HEK293 (cell line): Measurements from ENCODE around the gene SBF2.
A peak's percentile ranks its signal among the peaks of the same experiment; 100 is the strongest.
"Not testable (repeated sequence)": the region's sequence is repeated elsewhere in the genome, so short reads cannot be mapped to it uniquely, and the experiment has no call there.

Experiments used
- CTCF ChIA-PET: fragments of 350-600 bp; formaldehyde crosslinking; extraction: SDS; loops from one replicate; lab custom pipeline; 2021; ENCODE audit warnings: antibody characterized with exemption; lab: Yijun Ruan, JAX
- POLR2A ChIA-PET: fragments of 300-600 bp; formaldehyde crosslinking; extraction: SDS; loops from one replicate; lab custom pipeline; 2020; ENCODE audit warnings: antibody characterized with exemption, inconsistent platforms; lab: Yijun Ruan, JAX
- H3K27ac ChIP-seq: fragments of 200-500 bp; sonication (Bioruptor generic); 2 replicates; pipeline ENCODE4 v1.5.1; 2014; ENCODE audit warnings: low read depth, low read length, control low read depth, inconsistent platforms; ENCODE audit errors: extremely low read depth
- H3K36me3 ChIP-seq, 2 experiments: fragments of 200-500 bp in 1 of 2; sonication (Bioruptor generic) in 1 of 2; 1 replicate in 1 of 2; 2 replicates in 1 of 2; pipeline ENCODE4 v1.5.1; 2014 to 2017; ENCODE audit warnings: inconsistent platforms in 2 of 2, low read length in 2 of 2; ENCODE audit not compliant: control insufficient read depth in 2 of 2, insufficient read depth in 1 of 2
- H3K4me1 ChIP-seq: fragments of 200-500 bp; sonication (Bioruptor generic); 2 replicates; pipeline ENCODE4 v1.5.1; 2014; ENCODE audit warnings: mild to moderate bottlenecking, low read length, inconsistent platforms; ENCODE audit not compliant: control insufficient read depth, insufficient read depth
- H3K4me3 ChIP-seq: 2 replicates; pipeline ENCODE4 v1.5.1; 2011; ENCODE audit warnings: low read depth, mild to moderate bottlenecking, control low read depth, low read length, moderate library complexity
- H3K9me3 ChIP-seq: fragments of 200-500 bp; sonication (Bioruptor generic); 2 replicates; pipeline ENCODE4 v1.5.1; 2014; ENCODE audit warnings: low read depth, low read length, inconsistent platforms; ENCODE audit not compliant: control insufficient read depth, insufficient read depth
- GLIS2 ChIP-seq: fragments of 450-650 bp; formaldehyde crosslinking; IDR thresholded peaks from 2 replicates; pipeline ENCODE4 v1.5.1; 2016; ENCODE audit warnings: missing biosample characterization, missing genetic modification characterization
- OVOL3 ChIP-seq: fragments of 450-650 bp; formaldehyde crosslinking; IDR thresholded peaks from 2 replicates; pipeline ENCODE4 v1.5.1; 2016; ENCODE audit warnings: missing biosample characterization, missing genetic modification characterization
- PRDM2 ChIP-seq: fragments of 450-650 bp; formaldehyde crosslinking; IDR thresholded peaks from 2 replicates; pipeline ENCODE4 v1.5.1; 2016; ENCODE audit warnings: missing biosample characterization, missing genetic modification characterization, borderline replicate concordance
- SALL2 ChIP-seq: fragments of 450-650 bp; formaldehyde crosslinking; IDR thresholded peaks from 2 replicates; pipeline ENCODE4 v1.5.0; 2017; ENCODE audit warnings: missing biosample characterization, mild to moderate bottlenecking, missing genetic modification characterization, borderline replicate concordance
- ZBTB6 ChIP-seq: fragments of 450-650 bp; formaldehyde crosslinking; IDR thresholded peaks from 2 replicates; pipeline ENCODE4 v1.5.1; 2017; ENCODE audit warnings: missing biosample characterization, missing genetic modification characterization
- ZNF138 ChIP-seq: fragments of 450-650 bp; formaldehyde crosslinking; IDR thresholded peaks from 2 replicates; pipeline ENCODE4 v1.5.1; 2016; ENCODE audit warnings: missing biosample characterization, missing genetic modification characterization, borderline replicate concordance
- ZNF146 ChIP-seq: fragments of 450-650 bp; formaldehyde crosslinking; IDR thresholded peaks from 2 replicates; pipeline ENCODE4 v1.5.1; 2016; ENCODE audit warnings: missing biosample characterization, missing genetic modification characterization
- ZNF157 ChIP-seq: fragments of 450-650 bp; formaldehyde crosslinking; IDR thresholded peaks from 2 replicates; pipeline ENCODE4 v1.5.1; 2016; ENCODE audit warnings: missing biosample characterization, missing genetic modification characterization
- ZNF239 ChIP-seq: fragments of 450-650 bp; formaldehyde crosslinking; IDR thresholded peaks from 2 replicates; pipeline ENCODE4 v1.5.1; 2016; ENCODE audit warnings: missing biosample characterization, missing genetic modification characterization
- ZNF292 ChIP-seq: fragments of 450-650 bp; formaldehyde crosslinking; IDR thresholded peaks from 2 replicates; pipeline ENCODE4 v1.5.1; 2016; ENCODE audit warnings: low read depth, missing biosample characterization, missing genetic modification characterization, borderline replicate concordance
- ZNF362 ChIP-seq: fragments of 450-650 bp; formaldehyde crosslinking; IDR thresholded peaks from 2 replicates; pipeline ENCODE4 v1.5.1; 2016; ENCODE audit warnings: missing biosample characterization, missing genetic modification characterization
- ZNF366 ChIP-seq: fragments of 450-650 bp; formaldehyde crosslinking; conservative IDR thresholded peaks from 2 replicates; pipeline ENCODE4 v1.5.1; 2016; ENCODE audit warnings: missing biosample characterization, missing genetic modification characterization
- ZNF629 ChIP-seq: fragments of 450-650 bp; formaldehyde crosslinking; IDR thresholded peaks from 2 replicates; pipeline ENCODE4 v1.5.1; 2017; ENCODE audit warnings: missing biosample characterization, missing genetic modification characterization
- ZNF707 ChIP-seq: fragments of 450-650 bp; formaldehyde crosslinking; IDR thresholded peaks from 2 replicates; pipeline ENCODE4 v1.5.1; 2016; ENCODE audit warnings: missing biosample characterization, missing genetic modification characterization
- ZNF785 ChIP-seq: fragments of 450-650 bp; formaldehyde crosslinking; IDR thresholded peaks from 2 replicates; pipeline ENCODE4 v1.5.1; 2016; ENCODE audit warnings: missing biosample characterization, missing genetic modification characterization
- TF ChIP-seq, protein P1 (sequence below): fragments of 450-650 bp; formaldehyde crosslinking; IDR thresholded peaks from 2 replicates; pipeline ENCODE4 v1.5.1; 2016; ENCODE audit warnings: missing biosample characterization, missing genetic modification characterization
- TF ChIP-seq, protein P2 (sequence below): fragments of 450-650 bp; formaldehyde crosslinking; IDR thresholded peaks from 2 replicates; pipeline ENCODE4; 2016; ENCODE audit warnings: missing biosample characterization, missing genetic modification characterization

The SBF2 gene

GRCh38 chr11:10038521-10039302 lies 255.3 kb downstream of the SBF2 start:
- CTCF ChIA-PET: interaction anchor here (1.0 kb wide), 1 partner anchor 289 kb away, joined by 3 read pairs; no protein-coding TSS in a partner anchor
- Histone ChIP-seq H3K4me3 (no peak overlapping the region), H3K9me3 (no peaks in the 10 kb centered on the region), H3K4me1 (no peaks in the 10 kb centered on the region), H3K36me3 (no peaks in the 10 kb centered on the region), H3K27ac (no peak overlapping the region)
- POLR2A ChIA-PET: no interaction called here
- TF ChIP-seq, protein P1, sequence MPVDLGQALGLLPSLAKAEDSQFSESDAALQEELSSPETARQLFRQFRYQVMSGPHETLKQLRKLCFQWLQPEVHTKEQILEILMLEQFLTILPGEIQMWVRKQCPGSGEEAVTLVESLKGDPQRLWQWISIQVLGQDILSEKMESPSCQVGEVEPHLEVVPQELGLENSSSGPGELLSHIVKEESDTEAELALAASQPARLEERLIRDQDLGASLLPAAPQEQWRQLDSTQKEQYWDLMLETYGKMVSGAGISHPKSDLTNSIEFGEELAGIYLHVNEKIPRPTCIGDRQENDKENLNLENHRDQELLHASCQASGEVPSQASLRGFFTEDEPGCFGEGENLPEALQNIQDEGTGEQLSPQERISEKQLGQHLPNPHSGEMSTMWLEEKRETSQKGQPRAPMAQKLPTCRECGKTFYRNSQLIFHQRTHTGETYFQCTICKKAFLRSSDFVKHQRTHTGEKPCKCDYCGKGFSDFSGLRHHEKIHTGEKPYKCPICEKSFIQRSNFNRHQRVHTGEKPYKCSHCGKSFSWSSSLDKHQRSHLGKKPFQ (tag by site-specific recombination): no peak
- TF ChIP-seq ZNF239 (tag by site-specific recombination): no peak

DNA sequence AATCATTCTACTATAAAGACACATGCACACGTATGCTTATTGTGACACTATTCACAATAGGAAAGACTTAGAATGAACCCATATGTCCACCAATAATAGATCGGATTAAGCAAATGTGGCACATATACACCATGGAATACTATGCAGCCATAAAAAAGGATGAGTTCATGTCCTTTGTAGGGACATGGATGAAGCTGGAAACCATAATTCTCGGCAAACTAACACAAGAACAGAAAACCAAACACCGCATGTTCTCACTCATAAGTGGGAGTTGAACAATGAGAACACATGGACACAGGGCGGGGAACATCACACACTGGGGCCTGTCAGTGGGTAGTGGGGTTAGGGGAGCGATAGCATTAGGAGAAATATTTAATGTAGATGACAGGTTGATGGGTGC lies 258.1 kb downstream of the SBF2 start:
- TF ChIP-seq ZNF146 (tag by site-specific recombination): peak; percentile 65; the same call in 1 of the 2 replicates
- TF ChIP-seq, all 188 proteins: peak for 1; not testable (repeated sequence) for 187
- H3K9me3 ChIP-seq, H3K36me3 ChIP-seq, CTCF ChIA-PET, H3K4me3 ChIP-seq, H3K27ac ChIP-seq, POLR2A ChIA-PET, H3K4me1 ChIP-seq: not testable (repeated sequence)

DNA sequence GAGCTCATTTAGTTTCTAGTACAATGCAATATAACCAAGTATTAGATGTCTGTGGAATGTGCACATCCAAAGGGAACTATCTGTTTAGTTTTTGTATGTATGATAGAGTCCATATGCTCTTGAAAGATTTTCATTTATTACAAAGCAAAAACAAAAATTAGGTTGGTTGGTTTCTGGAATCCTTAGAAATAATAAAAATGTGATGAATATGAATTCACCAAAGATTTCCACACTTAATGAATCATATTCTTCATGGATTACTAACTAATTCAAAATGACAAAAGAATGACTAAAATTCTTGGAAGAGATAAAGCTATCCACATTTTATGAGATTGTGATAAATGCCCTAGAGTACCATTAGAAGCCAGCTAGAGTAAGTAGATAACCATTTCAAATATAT lies 261.1 kb downstream of the SBF2 start:
- H3K4me3 ChIP-seq: no peak overlapping the region
- ChIA-PET POLR2A (no interaction called here), CTCF (interaction anchor here (1.4 kb wide), 1 partner anchor 44 kb away, joined by 3 read pairs; no protein-coding TSS in a partner anchor)

More for the DNA sequence above, 261.1 kb downstream of the SBF2 start:
- TF ChIP-seq ZNF138 (tag by site-specific recombination) (no peak), GLIS2 (no peak), ZBTB6 (tag by site-specific recombination) (no peak), ZNF362 (tag by site-specific recombination) (no peak), ZNF629 (tag by site-specific recombination) (no peak), PRDM2 (tag by site-specific recombination) (no peak), ZNF707 (tag by site-specific recombination) (no peak), OVOL3 (tag by site-specific recombination) (no peak), ZNF292 (tag by site-specific recombination) (no peak), ZNF157 (no peak), SALL2 (tag by site-specific recombination) (no peak), ZNF785 (tag by site-specific recombination) (no peak), ZNF366 (no peak)
- TF ChIP-seq, protein P2, sequence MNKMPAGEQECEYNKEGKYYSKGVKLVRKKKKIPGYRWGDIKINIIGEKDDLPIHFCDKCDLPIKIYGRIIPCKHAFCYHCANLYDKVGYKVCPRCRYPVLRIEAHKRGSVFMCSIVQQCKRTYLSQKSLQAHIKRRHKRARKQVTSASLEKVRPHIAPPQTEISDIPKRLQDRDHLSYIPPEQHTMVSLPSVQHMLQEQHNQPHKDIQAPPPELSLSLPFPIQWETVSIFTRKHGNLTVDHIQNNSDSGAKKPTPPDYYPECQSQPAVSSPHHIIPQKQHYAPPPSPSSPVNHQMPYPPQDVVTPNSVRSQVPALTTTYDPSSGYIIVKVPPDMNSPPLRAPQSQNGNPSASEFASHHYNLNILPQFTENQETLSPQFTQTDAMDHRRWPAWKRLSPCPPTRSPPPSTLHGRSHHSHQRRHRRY (tag by site-specific recombination): no peak
- Histone ChIP-seq H3K4me1 (no peaks in the 10 kb centered on the region), H3K9me3 (no peaks in the 10 kb centered on the region), H3K36me3 (no peaks in the 10 kb centered on the region), H3K27ac (no peak overlapping the region)
